ENCODE measurements around the gene ARHGAP31.

DNA sequence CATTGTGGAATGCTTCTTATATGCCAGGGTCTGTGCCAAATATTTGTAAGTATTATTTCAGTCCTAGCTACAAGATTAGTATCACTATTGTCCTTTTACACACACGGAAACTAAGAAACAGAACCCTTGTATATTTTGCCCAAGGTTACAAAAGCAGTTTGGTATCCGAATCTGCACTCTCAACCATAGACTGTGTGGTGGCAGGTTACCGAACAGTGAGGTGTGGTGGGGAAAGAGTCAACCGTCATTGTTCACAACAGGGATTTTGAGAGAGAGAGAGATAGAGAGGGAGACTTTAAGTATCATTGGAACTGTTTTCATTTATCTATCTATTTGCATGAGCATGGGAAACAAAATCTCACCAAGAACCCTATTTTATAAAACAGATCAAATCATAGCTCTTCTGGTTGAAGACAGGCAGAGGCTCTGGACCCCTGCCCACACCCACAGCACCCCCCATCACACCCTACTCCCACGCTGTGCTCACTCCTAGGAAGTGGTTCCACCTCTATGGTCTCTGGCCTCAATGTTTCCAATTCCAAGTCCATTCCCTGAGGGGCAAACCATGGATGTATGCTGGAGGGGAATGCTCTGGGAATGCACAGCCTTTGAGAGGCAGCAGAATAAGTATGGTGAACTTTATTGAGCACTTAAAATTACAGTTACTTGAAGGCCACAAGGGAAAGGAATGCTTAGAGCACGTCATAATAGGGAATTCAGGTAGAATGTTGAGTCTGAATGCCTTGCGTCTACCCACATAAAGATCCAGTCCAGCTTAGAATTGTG, 69.0 kb downstream of the ARHGAP31 start:
- TF ChIP-seq, protein P1, sequence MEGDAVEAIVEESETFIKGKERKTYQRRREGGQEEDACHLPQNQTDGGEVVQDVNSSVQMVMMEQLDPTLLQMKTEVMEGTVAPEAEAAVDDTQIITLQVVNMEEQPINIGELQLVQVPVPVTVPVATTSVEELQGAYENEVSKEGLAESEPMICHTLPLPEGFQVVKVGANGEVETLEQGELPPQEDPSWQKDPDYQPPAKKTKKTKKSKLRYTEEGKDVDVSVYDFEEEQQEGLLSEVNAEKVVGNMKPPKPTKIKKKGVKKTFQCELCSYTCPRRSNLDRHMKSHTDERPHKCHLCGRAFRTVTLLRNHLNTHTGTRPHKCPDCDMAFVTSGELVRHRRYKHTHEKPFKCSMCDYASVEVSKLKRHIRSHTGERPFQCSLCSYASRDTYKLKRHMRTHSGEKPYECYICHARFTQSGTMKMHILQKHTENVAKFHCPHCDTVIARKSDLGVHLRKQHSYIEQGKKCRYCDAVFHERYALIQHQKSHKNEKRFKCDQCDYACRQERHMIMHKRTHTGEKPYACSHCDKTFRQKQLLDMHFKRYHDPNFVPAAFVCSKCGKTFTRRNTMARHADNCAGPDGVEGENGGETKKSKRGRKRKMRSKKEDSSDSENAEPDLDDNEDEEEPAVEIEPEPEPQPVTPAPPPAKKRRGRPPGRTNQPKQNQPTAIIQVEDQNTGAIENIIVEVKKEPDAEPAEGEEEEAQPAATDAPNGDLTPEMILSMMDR (IDR thresholded peaks at IDR 0.05): no peak
- no peak for TF ChIP-seq POLR2A (IDR thresholded peaks at IDR 0.05)
